Measurements from ENCODE around the gene GNA14.
A peak's percentile ranks its signal among the peaks of the same experiment; 100 is the strongest.

- no peak for TF ChIP-seq POLR2A (IDR thresholded peaks at IDR 0.05)
- TF ChIP-seq CTCF (IDR thresholded peaks at IDR 0.05): peak; percentile 91 to 97 (median 93)
Observed at GRCh38 chr9:77433675-77434445, 214.3 kb downstream of the GNA14 start.
